H1 (cell line): ENCODE results near the gene ALDH1A2. TPM values are rescaled to one million over a fixed set of nuclear protein-coding genes. Genes with fewer than 3 reads are reported as not detected.

Source experiments
- CTCF ChIA-PET: fragments of 300-600 bp; sonication (Branson Sonifier 250); formaldehyde crosslinking; loops from one replicate; lab custom pipeline; 2021; ENCODE audit not compliant: partially characterized antibody; lab: Charles Lee
- POLR2A ChIA-PET: fragments of 300-600 bp; sonication (Branson Sonifier 250); formaldehyde crosslinking; loops from one replicate; lab custom pipeline; 2021; ENCODE audit warnings: inconsistent platforms; ENCODE audit not compliant: partially characterized antibody; lab: Charles Lee
- DNase-seq, 2 experiments: peaks; one replicate each; pipeline versions ENCODE4 v3.0.0 to v3.0.0-alpha.2; 2010 to 2022; ENCODE audit warnings: low spot score in 2 of 2, low read depth in 1 of 2, mixed read lengths in 1 of 2
- FAIRE-seq: peaks from 2 replicates; lab custom pipeline; 2011; peaks lifted over from hg19 to GRCh38; lab: Jason Lieb, UNC
- H2AFZ ChIP-seq: 2 replicates; pipeline ENCODE4 v1.8.1; 2012; ENCODE audit warnings: low read length, inconsistent platforms
- H2AK5ac ChIP-seq: 2 replicates; pipeline ENCODE4 v1.6.1; 2013; ENCODE audit warnings: low read depth, low read length
- H2BK120ac ChIP-seq: replicated peaks from 2 replicates; pipeline ENCODE3; 2013; ENCODE audit warnings: low read depth, low read length, inconsistent platforms
- H2BK12ac ChIP-seq: 2 replicates; pipeline ENCODE4 v1.6.1; 2013; ENCODE audit warnings: low read depth, low read length
- H2BK15ac ChIP-seq: 2 replicates; pipeline ENCODE4 v1.6.1; 2013; ENCODE audit warnings: low read length
- H2BK20ac ChIP-seq: 2 replicates; pipeline ENCODE4 v1.6.1; 2013; ENCODE audit warnings: low read length
- H2BK5ac ChIP-seq: 2 replicates; pipeline ENCODE4 v1.6.1; 2013; ENCODE audit warnings: low read depth, low read length
- H3K14ac ChIP-seq: 2 replicates; pipeline ENCODE4 v1.6.1; 2013; ENCODE audit warnings: inconsistent platforms; ENCODE audit not compliant: insufficient read length
- H3K18ac ChIP-seq: 2 replicates; pipeline ENCODE4 v1.6.1; 2013; ENCODE audit warnings: low read length; ENCODE audit errors: extremely low read depth
- H3K23ac ChIP-seq: 2 replicates; pipeline ENCODE4 v1.6.1; 2013; ENCODE audit warnings: inconsistent platforms; ENCODE audit not compliant: insufficient read length
- H3K23me2 ChIP-seq: 2 replicates; pipeline ENCODE4 v1.6.1; 2013; ENCODE audit warnings: low read depth, low read length
- H3K27ac ChIP-seq: 2 replicates; pipeline ENCODE4 v1.6.1; 2011; ENCODE audit warnings: low read depth, low read length, inconsistent platforms
- H3K27me3 ChIP-seq, 4 experiments: replicated peaks in 1 of 4; 1 replicate in 1 of 4; 2 replicates in 3 of 4; pipeline versions ENCODE4 v1.6.1 to v1.8.1; 2011 to 2013; ENCODE audit warnings: low read length in 3 of 4, mild to moderate bottlenecking in 3 of 4, inconsistent platforms in 2 of 4, mixed read lengths in 2 of 4, moderate library complexity in 1 of 4; ENCODE audit not compliant: control insufficient read depth in 3 of 4, insufficient read depth in 3 of 4; ENCODE audit errors: extremely low read depth in 1 of 4
- H3K36me3 ChIP-seq, 4 experiments: 2 replicates each; pipeline versions ENCODE4 v1.6.1 to v1.8.1; 2011 to 2013; ENCODE audit warnings: mild to moderate bottlenecking in 4 of 4, low read length in 3 of 4, moderate library complexity in 2 of 4, control low read depth in 1 of 4, inconsistent platforms in 1 of 4; ENCODE audit not compliant: insufficient read depth in 4 of 4, control insufficient read depth in 2 of 4
- H3K4ac ChIP-seq: replicated peaks from 2 replicates; pipeline ENCODE3; 2013; ENCODE audit warnings: low read length, low read depth, mixed read lengths, inconsistent platforms; ENCODE audit not compliant: insufficient read length
- H3K4me1 ChIP-seq, 4 experiments: replicated peaks in 1 of 4; 1 replicate in 1 of 4; 2 replicates in 3 of 4; pipeline versions ENCODE4 v1.6.1 to v1.8.1; 2011 to 2013; ENCODE audit warnings: low read length in 3 of 4, inconsistent platforms in 2 of 4, mixed read lengths in 1 of 4; ENCODE audit not compliant: insufficient read depth in 4 of 4, control insufficient read depth in 3 of 4
- H3K4me2 ChIP-seq, 2 experiments: 2 replicates each; pipeline versions ENCODE4 v1.6.1 to v1.8.1; 2011 to 2013; ENCODE audit warnings: low read depth in 2 of 2, low read length in 2 of 2, control low read depth in 1 of 2, inconsistent platforms in 1 of 2, mild to moderate bottlenecking in 1 of 2; ENCODE audit not compliant: insufficient read depth in 1 of 2
- H3K4me3 ChIP-seq, 4 experiments: fragments of 200-600, 300-600 bp in 1 of 4; sonication (generic), shearing (Covaris generic), sonication (Bioruptor Twin) in 1 of 4; 2 replicates each; pipeline versions ENCODE4 v1.5.1 to v1.8.1; 2011 to 2016; ENCODE audit warnings: low read length in 4 of 4, low read depth in 3 of 4, control low read depth in 2 of 4, inconsistent platforms in 2 of 4, mild to moderate bottlenecking in 2 of 4, mixed read lengths in 1 of 4, moderate library complexity in 1 of 4; ENCODE audit not compliant: insufficient read depth in 2 of 4; ENCODE audit errors: extremely low read depth in 1 of 4
- H3K56ac ChIP-seq: replicated peaks from 2 replicates; pipeline ENCODE3; 2013; ENCODE audit warnings: low read depth, mild to moderate bottlenecking, mixed read lengths, low read length, inconsistent platforms; ENCODE audit not compliant: insufficient read length
- H3K79me1 ChIP-seq: 2 replicates; pipeline ENCODE4 v1.6.1; 2013; ENCODE audit warnings: low read depth, low read length, control low read depth
- H3K79me2 ChIP-seq, 2 experiments: 2 replicates each; pipeline versions ENCODE4 v1.6.1 to v1.8.1; 2012 to 2013; ENCODE audit warnings: low read length in 2 of 2, mild to moderate bottlenecking in 2 of 2, inconsistent platforms in 1 of 2; ENCODE audit not compliant: insufficient read depth in 2 of 2, control insufficient read depth in 1 of 2
- H3K9ac ChIP-seq, 4 experiments: replicated peaks in 1 of 4; 1 replicate in 1 of 4; 2 replicates in 3 of 4; pipeline versions ENCODE4 v1.6.1 to v1.8.1; 2011 to 2013; ENCODE audit warnings: low read depth in 3 of 4, low read length in 3 of 4, control low read depth in 2 of 4, mild to moderate bottlenecking in 2 of 4, moderate library complexity in 2 of 4, inconsistent platforms in 1 of 4; ENCODE audit errors: extremely low read depth in 1 of 4
- H3K9me3 ChIP-seq, 2 experiments: 2 replicates each; pipeline versions ENCODE4 v1.6.1 to v1.8.1; 2012 to 2013; ENCODE audit warnings: mild to moderate bottlenecking in 2 of 2, moderate library complexity in 2 of 2, control low read depth in 1 of 2, inconsistent platforms in 1 of 2, low read depth in 1 of 2, low read length in 1 of 2, mixed read lengths in 1 of 2; ENCODE audit not compliant: insufficient read depth in 2 of 2
- H4K20me1 ChIP-seq, 2 experiments: replicated peaks in 1 of 2; 2 replicates each; pipeline versions ENCODE3 to v1.8.1; 2011 to 2013; ENCODE audit warnings: inconsistent platforms in 2 of 2, low read length in 2 of 2, mild to moderate bottlenecking in 1 of 2; ENCODE audit not compliant: insufficient read depth in 2 of 2, control insufficient read depth in 1 of 2
- H4K5ac ChIP-seq: 2 replicates; pipeline ENCODE4 v1.6.1; 2013; ENCODE audit warnings: low read length, low read depth, mixed read lengths, inconsistent platforms; ENCODE audit not compliant: insufficient read length
- H4K8ac ChIP-seq: 2 replicates; pipeline ENCODE4 v1.8.0; 2013; ENCODE audit warnings: mild to moderate bottlenecking, moderate library complexity, low read length, inconsistent platforms; ENCODE audit not compliant: insufficient read depth; ENCODE audit errors: extremely low read depth
- H4K91ac ChIP-seq: replicated peaks from 2 replicates; pipeline ENCODE3; 2013; ENCODE audit warnings: low read length, mixed read lengths, inconsistent platforms; ENCODE audit not compliant: insufficient read length
- BCL11A ChIP-seq, 2 experiments: IDR thresholded peaks; one replicate each; pipeline ENCODE4 v1.6.1; 2011; ENCODE audit warnings: low read depth in 2 of 2, low read length in 2 of 2, mild to moderate bottlenecking in 2 of 2
- CBX5 ChIP-seq: fragments of 300-800, 300-1000 bp; sonication (generic); IDR thresholded peaks from 2 replicates; pipeline ENCODE4 v1.7.1; 2016; ENCODE audit warnings: antibody characterized with exemption, low read length, low read depth
- CBX8 ChIP-seq: fragments of 300-800, 300-1000 bp; sonication (generic); IDR thresholded peaks from 2 replicates; pipeline ENCODE4 v1.7.1; 2016; ENCODE audit warnings: low read depth, low read length, borderline replicate concordance
- CHD1 ChIP-seq: IDR thresholded peaks from 2 replicates; pipeline ENCODE4 v1.6.1; 2012; ENCODE audit warnings: low read depth, low read length, improper control_type of control experiment
- MAFK ChIP-seq: IDR thresholded peaks from 2 replicates; pipeline ENCODE4 v1.6.1; 2012; ENCODE audit warnings: low read depth, mild to moderate bottlenecking, improper control_type of control experiment, low read length
- MAX ChIP-seq: IDR thresholded peaks from 2 replicates; pipeline ENCODE4 v1.6.1; 2012; ENCODE audit warnings: inconsistent platforms
- POLR2A ChIP-seq, 2 experiments: IDR thresholded peaks; 1 replicate in 1 of 2; 2 replicates in 1 of 2; pipeline ENCODE4 v1.6.1; 2011; ENCODE audit warnings: low read depth in 2 of 2, low read length in 2 of 2, mild to moderate bottlenecking in 2 of 2; ENCODE audit errors: control extremely low read depth in 1 of 2
- SIX5 ChIP-seq: IDR thresholded peaks from 2 replicates; pipeline ENCODE4 v1.6.1; 2011; ENCODE audit warnings: mild to moderate bottlenecking, low read depth, low read length
- polyA plus RNA-seq, 7 experiments: library from polyadenylated mRNA; depleted of rRNA in 3 of 7; stranded (reverse) in 5 of 7; unstranded in 2 of 7; fragments of >200 nt in 5 of 7; fragments of 200-250 nt in 2 of 7; gene quantifications; 1 replicate in 5 of 7; 2 replicates in 1 of 7; 4 replicates in 1 of 7; pipeline versions ENCODE4 v1.2.1 to v1.2.3, GENCODE V29; 2011 to 2013; ENCODE audit warnings: missing spikeins in 2 of 7, mixed read lengths in 2 of 7
- total RNA-seq: library from RNA; stranded (reverse); fragmentation: NEBNext Ultra II Directional; extraction: Animal tissue kit (Norgen Biotek cat#: 25700); gene quantifications from 2 replicates; pipeline ENCODE4 v1.2.1, GENCODE V29; 2021

ALDH1A2 gene
- total and polyA plus RNA-seq, 2 of the 8 experiments (the other 6 are each of a cell fraction or from before 2014, with no cell fraction given): 0.06 to 0.24 TPM

DNA sequence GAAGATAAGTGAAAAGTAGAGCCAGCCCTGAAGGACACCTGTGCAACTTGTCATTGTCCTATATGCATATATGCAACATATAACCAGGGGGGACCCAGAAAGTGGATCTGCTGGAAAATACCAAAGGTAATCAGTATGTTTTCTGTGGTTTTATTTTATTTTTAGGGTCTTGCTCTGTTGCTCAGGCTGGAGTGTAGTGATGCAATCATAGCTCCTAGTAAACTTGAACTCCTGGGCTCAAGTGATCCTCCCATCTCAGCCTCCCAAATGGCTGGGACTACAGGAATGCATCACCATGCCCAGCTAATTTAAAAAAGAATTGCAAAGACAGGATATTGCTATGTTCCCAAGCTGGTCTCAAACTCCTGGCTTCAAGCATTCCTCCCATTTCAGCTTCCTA is 18.0 kb upstream of the ALDH1A2 start:
- Histone ChIP-seq H3K36me3 (no peaks in the 10 kb centered on the region), H2BK5ac (no peak overlapping the region), H3K4ac (no peak overlapping the region), H3K4me2 (no peak overlapping the region), H3K14ac (no peak overlapping the region), H3K79me2 (no peaks in the 10 kb centered on the region), H3K27me3 (no peaks in the 10 kb centered on the region), H2BK20ac (no peak overlapping the region), H3K23me2 (no peaks in the 10 kb centered on the region), H4K20me1 (no peaks in the 10 kb centered on the region), H4K91ac (no peak overlapping the region), H3K4me3 (no peak overlapping the region), H2AK5ac (no peak overlapping the region), H3K27ac (no peak overlapping the region), H4K8ac (no peak overlapping the region), H2BK120ac (no peak overlapping the region), H3K18ac (no peak overlapping the region), H3K23ac (no peak overlapping the region), H3K9ac (no peak overlapping the region), H3K9me3 (no peaks in the 10 kb centered on the region), H3K79me1 (no peaks in the 10 kb centered on the region), H2BK12ac (no peak overlapping the region), H2BK15ac (no peak overlapping the region), H3K4me1 (no peaks in the 10 kb centered on the region), H3K56ac (no peak overlapping the region), H4K5ac (no peak overlapping the region), H2AFZ (no peak overlapping the region)
- CTCF ChIA-PET: interaction anchor here (0.7 to 2.2 kb wide), 3 partner anchors 13 to 138 kb away, joined by 3 to 9 read pairs (median 6); no protein-coding TSS in a partner anchor
- POLR2A ChIA-PET: no interaction called here
- no peak for FAIRE-seq
- DNase-seq: no peak
- TF ChIP-seq CBX5: no peak
- no peak for TF ChIP-seq CHD1
- no peak for TF ChIP-seq SIX5
- no peak for TF ChIP-seq MAX
- TF ChIP-seq BCL11A (IDR thresholded peaks at IDR 0.05; ENCODE audit: low read depth in 2 of 2, low read length in 2 of 2): no peak
- TF ChIP-seq CBX8: no peak
- no peak for TF ChIP-seq POLR2A (IDR thresholded peaks at IDR 0.05; ENCODE audit: control extremely low read depth in 1 of 2, low read depth in 2 of 2, low read length in 2 of 2)
- TF ChIP-seq MAFK: no peak
